Measurements from ENCODE around the gene SRRM3.

GRCh38 chr7:76336094-76336493 is 134.4 kb downstream of the SRRM3 start:
- TF ChIP-seq, protein P1, sequence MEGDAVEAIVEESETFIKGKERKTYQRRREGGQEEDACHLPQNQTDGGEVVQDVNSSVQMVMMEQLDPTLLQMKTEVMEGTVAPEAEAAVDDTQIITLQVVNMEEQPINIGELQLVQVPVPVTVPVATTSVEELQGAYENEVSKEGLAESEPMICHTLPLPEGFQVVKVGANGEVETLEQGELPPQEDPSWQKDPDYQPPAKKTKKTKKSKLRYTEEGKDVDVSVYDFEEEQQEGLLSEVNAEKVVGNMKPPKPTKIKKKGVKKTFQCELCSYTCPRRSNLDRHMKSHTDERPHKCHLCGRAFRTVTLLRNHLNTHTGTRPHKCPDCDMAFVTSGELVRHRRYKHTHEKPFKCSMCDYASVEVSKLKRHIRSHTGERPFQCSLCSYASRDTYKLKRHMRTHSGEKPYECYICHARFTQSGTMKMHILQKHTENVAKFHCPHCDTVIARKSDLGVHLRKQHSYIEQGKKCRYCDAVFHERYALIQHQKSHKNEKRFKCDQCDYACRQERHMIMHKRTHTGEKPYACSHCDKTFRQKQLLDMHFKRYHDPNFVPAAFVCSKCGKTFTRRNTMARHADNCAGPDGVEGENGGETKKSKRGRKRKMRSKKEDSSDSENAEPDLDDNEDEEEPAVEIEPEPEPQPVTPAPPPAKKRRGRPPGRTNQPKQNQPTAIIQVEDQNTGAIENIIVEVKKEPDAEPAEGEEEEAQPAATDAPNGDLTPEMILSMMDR (IDR thresholded peaks at IDR 0.05): no peak
- no peak for TF ChIP-seq POLR2A (IDR thresholded peaks at IDR 0.05)

Measured in esophagus squamous epithelium (tissue), 4 donors.